DND-41 (cell line): Measurements from ENCODE around the gene ERAL1.

Experiments used
- ATAC-seq: fragments of 200-7000 bp; cut with Tn5 transposase; 3 replicates; pipeline ENCODE4 v1.9.1; 2021; ENCODE audit warnings: low read depth; ENCODE audit not compliant: insufficient read depth
- DNase-seq: peaks from one replicate; pipeline ENCODE4 v3.0.0-alpha.2; 2020
- H2AFZ ChIP-seq: 2 replicates; pipeline ENCODE4 v1.6.0; 2012; ENCODE audit warnings: low read depth, low read length
- H3K27ac ChIP-seq: 2 replicates; pipeline ENCODE4 v1.5.1; 2012; ENCODE audit warnings: low read length, inconsistent platforms
- H3K27me3 ChIP-seq: fragments of 200-600 bp; sonication (generic); 2 replicates; pipeline ENCODE4 v1.6.0; 2012; ENCODE audit warnings: low read length, mild to moderate bottlenecking, inconsistent platforms; ENCODE audit not compliant: insufficient read depth, poor library complexity
- H3K36me3 ChIP-seq: 2 replicates; pipeline ENCODE4 v1.5.1; 2012; ENCODE audit warnings: low read length, inconsistent platforms; ENCODE audit not compliant: insufficient read depth
- H3K4me1 ChIP-seq: 2 replicates; pipeline ENCODE4 v1.5.1; 2012; ENCODE audit warnings: mild to moderate bottlenecking, low read length; ENCODE audit not compliant: insufficient read depth
- H3K4me2 ChIP-seq: 2 replicates; pipeline ENCODE4 v1.6.0; 2012; ENCODE audit warnings: mild to moderate bottlenecking, moderate library complexity, low read length, inconsistent platforms; ENCODE audit not compliant: insufficient read depth
- H3K4me3 ChIP-seq, 2 experiments: fragments of 200-600 bp in 1 of 2; shearing (Covaris generic) in 1 of 2; 2 replicates each; pipeline ENCODE4 v1.5.1; 2012 to 2016; ENCODE audit warnings: inconsistent platforms in 2 of 2, low read length in 2 of 2, mild to moderate bottlenecking in 2 of 2, low read depth in 1 of 2, moderate library complexity in 1 of 2
- H3K79me2 ChIP-seq: 2 replicates; pipeline ENCODE4 v1.6.0; 2012; ENCODE audit warnings: low read length, inconsistent platforms; ENCODE audit not compliant: insufficient read depth
- H3K9ac ChIP-seq: 2 replicates; pipeline ENCODE4 v1.6.0; 2012; ENCODE audit warnings: low read depth, mild to moderate bottlenecking, inconsistent platforms, low read length, moderate library complexity
- H3K9me3 ChIP-seq: 2 replicates; pipeline ENCODE4 v1.5.1; 2012; ENCODE audit warnings: low read length, moderate library complexity, mild to moderate bottlenecking, inconsistent platforms; ENCODE audit not compliant: insufficient read depth, severe bottlenecking
- H4K20me1 ChIP-seq: 2 replicates; pipeline ENCODE4 v1.6.0; 2012; ENCODE audit warnings: low read length; ENCODE audit not compliant: insufficient read depth
- CTCF ChIP-seq: IDR thresholded peaks from 2 replicates; pipeline ENCODE4 v1.5.1; 2012; ENCODE audit warnings: borderline replicate concordance, low read length, moderate library complexity, mild to moderate bottlenecking; ENCODE audit not compliant: poor library complexity, severe bottlenecking; ENCODE audit errors: extremely low read depth
- EZH2 ChIP-seq: IDR thresholded peaks from 3 replicates; pipeline ENCODE4 v1.6.1; 2012; ENCODE audit warnings: borderline replicate concordance, low read depth, mild to moderate bottlenecking, moderate library complexity, low read length, inconsistent platforms; ENCODE audit not compliant: severe bottlenecking

Gene ERAL1

GRCh38 chr17:28885951-28886350, 31.1 kb downstream of the ERAL1 start:
- no peak overlapping the region for H3K9ac ChIP-seq
- H4K20me1 ChIP-seq: no peaks in the 10 kb centered on the region
- H3K36me3 ChIP-seq: peaks cover 13% of the 10 kb centered on the region
- H3K27ac ChIP-seq: no peak overlapping the region
- no peak for TF ChIP-seq EZH2
- TF ChIP-seq CTCF: no peak
- H3K4me2 ChIP-seq: no peak overlapping the region
- no peak overlapping the region for H2AFZ ChIP-seq
- no peaks in the 10 kb centered on the region for H3K9me3 ChIP-seq
- no peaks in the 10 kb centered on the region for H3K27me3 ChIP-seq
- no peaks in the 10 kb centered on the region for H3K79me2 ChIP-seq
- DNase-seq: no peak
- ATAC-seq: no peak
- H3K4me1 ChIP-seq: no peaks in the 10 kb centered on the region
- no peak overlapping the region for H3K4me3 ChIP-seq

- no peak for DNase-seq
- H3K27ac ChIP-seq: no peak overlapping the region
- no peak overlapping the region for H3K9ac ChIP-seq
- no peak for ATAC-seq
- H4K20me1 ChIP-seq: no peaks in the 10 kb centered on the region
- H3K9me3 ChIP-seq: no peaks in the 10 kb centered on the region
- no peak for TF ChIP-seq EZH2
- TF ChIP-seq CTCF: no peak
- H3K27me3 ChIP-seq: no peaks in the 10 kb centered on the region
- no peak overlapping the region for H3K4me2 ChIP-seq
- no peak overlapping the region for H3K4me3 ChIP-seq
- no peak overlapping the region for H2AFZ ChIP-seq
- H3K4me1 ChIP-seq: peaks cover 5% of the 10 kb centered on the region
- H3K36me3 ChIP-seq: no peaks in the 10 kb centered on the region
- H3K79me2 ChIP-seq: no peaks in the 10 kb centered on the region
Measured at GRCh38 chr17:28887871-28888471, 33.2 kb downstream of the ERAL1 start.

GRCh38 chr17:28888832-28889231, 34.0 kb downstream of the ERAL1 start:
- Histone ChIP-seq H3K4me3 (no peak overlapping the region), H2AFZ (no peak overlapping the region), H3K79me2 (no peaks in the 10 kb centered on the region), H3K9me3 (no peaks in the 10 kb centered on the region), H3K36me3 (no peaks in the 10 kb centered on the region), H3K27me3 (no peaks in the 10 kb centered on the region), H3K27ac (no peak overlapping the region), H4K20me1 (no peaks in the 10 kb centered on the region), H3K4me1 (peaks cover 9% of the 10 kb centered on the region), H3K9ac (no peak overlapping the region), H3K4me2 (no peak overlapping the region)
- TF ChIP-seq EZH2 (no peak), CTCF (no peak)
- DNase-seq (no peak), ATAC-seq (no peak)
